ENCODE measurements around the gene APOO. TPM values are rescaled to one million over a fixed set of nuclear protein-coding genes. Genes with fewer than 3 reads are reported as not detected.

Gene APOO
- total and polyA plus RNA-seq, 2 experiments from 2014 or later: 7.3 to 20.2 TPM

DNA sequence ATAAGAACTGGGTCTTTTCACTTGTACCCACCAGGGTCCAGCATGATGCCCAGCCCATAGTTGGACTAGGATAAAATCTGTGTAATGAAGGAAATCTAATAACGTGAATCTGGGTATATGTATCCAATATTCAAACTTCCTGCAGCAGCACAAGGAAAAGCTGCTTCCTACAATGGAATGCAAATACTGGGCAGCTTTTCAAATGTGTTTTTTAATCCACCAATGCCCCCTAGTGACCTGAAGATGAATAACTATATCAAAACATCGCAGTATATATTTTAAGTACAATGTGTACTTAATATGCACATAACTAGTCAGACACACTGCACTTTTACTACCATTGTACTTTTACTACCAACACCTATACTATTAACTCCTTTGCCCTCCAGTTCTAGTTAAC lies 5.3 kb downstream of the APOO start:
- in situ Hi-C loops (cut with MboI): loop anchor here (10.0 kb wide), 2 partner anchors 118 to 208 kb away; partner anchors contain the start of gene SAT1
- 0 to 4% methylated on average over 2 of the region's 2 CpGs for WGBS, 2 experiments (ENCODE audit: low coverage in 1 of 2, low lambda C conversion rate in 2 of 2, missing lambda C conversion rate in 2 of 2)
- Histone ChIP-seq H3K4me1 (ENCODE audit: insufficient read depth) (peaks cover 47% of the 10 kb centered on the region), H3K36me3 (ENCODE audit: low read depth) (no peaks in the 10 kb centered on the region), H3K9me2 (ENCODE audit: insufficient read depth) (no peaks in the 10 kb centered on the region), H2AFZ (0 out of 2 replicates have a peak overlapping the region, but pooled peaks have one; percentile 41), H3K4me3 (peak overlapping the region; percentile 45; the same call in 1 of the 2 replicates), H3K79me2 (ENCODE audit: insufficient read depth) (peaks cover 9% of the 10 kb centered on the region; the same call in 1 of the 2 replicates), H3K27ac (peak overlapping the region; percentile 82), H3K9ac (peak overlapping the region; percentile 42), H4K20me1 (ENCODE audit: insufficient read depth) (no peaks in the 10 kb centered on the region), H3K4me2 (ENCODE audit: unreplicated experiment) (peak overlapping the region; percentile 83), H3K27me3 (replicated peaks; ENCODE audit: insufficient read depth) (no peaks in the 10 kb centered on the region), H3K9me3 (ENCODE audit: low read depth) (no peaks in the 10 kb centered on the region), H3F3A (ENCODE audit: insufficient read depth) (peaks cover 31% of the 10 kb centered on the region)
- TF ChIP-seq EZH2 (IDR thresholded peaks at IDR 0.05; ENCODE audit: insufficient read depth, poor library complexity, severe bottlenecking) (no peak), EZH2phosphoT487 (IDR thresholded peaks at IDR 0.05; ENCODE audit: insufficient read depth, low read depth) (no peak)
- DNase-seq: peak; percentile 72

DNA sequence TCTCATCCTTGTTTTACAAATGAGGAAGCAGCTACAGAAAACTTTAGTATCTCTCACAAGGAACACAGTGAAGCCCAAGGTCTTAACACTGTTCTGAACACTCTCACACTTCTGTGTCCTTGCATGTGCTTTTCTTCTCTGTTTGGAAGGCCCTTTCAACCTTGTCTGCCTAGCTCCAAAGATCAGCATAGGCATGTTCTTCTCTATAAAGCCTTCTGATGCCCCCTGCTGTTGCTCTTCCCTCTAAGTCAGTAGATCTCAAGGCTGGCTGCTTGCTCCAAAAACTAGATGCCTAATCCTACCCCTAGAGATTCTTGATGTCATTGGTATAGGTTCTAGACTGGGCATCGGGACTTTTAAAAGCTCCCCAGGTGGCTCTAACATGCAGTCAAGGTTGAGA lies 5.9 kb downstream of the APOO start:
- in situ Hi-C loops (cut with MboI): loop anchor here (10.0 kb wide), 2 partner anchors 117 to 207 kb away; partner anchors contain the start of gene SAT1
- Histone ChIP-seq H3K4me3 (peak overlapping the region; percentile 45; the same call in 1 of the 2 replicates), H3K4me1 (ENCODE audit: insufficient read depth) (peaks cover 52% of the 10 kb centered on the region)

DNA sequence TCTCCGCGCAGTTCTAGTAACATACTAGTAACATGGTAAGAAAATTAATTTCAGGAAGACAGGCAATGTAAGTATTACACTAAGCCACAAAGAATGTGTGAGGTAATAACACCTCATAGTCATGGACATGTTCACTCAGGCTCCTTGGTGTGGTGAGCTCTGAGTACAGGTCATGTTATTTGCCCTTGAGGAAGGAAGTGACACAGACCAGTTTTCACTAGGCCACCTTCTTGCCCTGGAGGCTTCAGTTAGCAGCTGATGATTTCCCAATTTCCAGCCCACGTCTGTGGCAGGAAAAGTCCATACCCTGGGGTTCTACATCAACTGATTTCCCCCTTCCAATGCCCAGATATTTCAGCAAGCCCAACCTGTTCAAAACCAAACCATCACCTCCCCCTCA lies 6.7 kb downstream of the APOO start:
- Histone ChIP-seq H3F3A (ENCODE audit: insufficient read depth) (peaks cover 38% of the 10 kb centered on the region), H3K4me2 (ENCODE audit: unreplicated experiment) (peak overlapping the region; percentile 23), H3K27me3 (replicated peaks; ENCODE audit: insufficient read depth) (no peaks in the 10 kb centered on the region), H3K79me2 (ENCODE audit: insufficient read depth) (peaks cover 9% of the 10 kb centered on the region; the same call in 1 of the 2 replicates), H3K36me3 (ENCODE audit: low read depth) (no peaks in the 10 kb centered on the region), H3K4me1 (ENCODE audit: insufficient read depth) (peaks cover 49% of the 10 kb centered on the region), H4K20me1 (ENCODE audit: insufficient read depth) (no peaks in the 10 kb centered on the region), H2AFZ (no peak overlapping the region), H3K9ac (peak overlapping the region; percentile 56), H3K9me3 (ENCODE audit: low read depth) (no peaks in the 10 kb centered on the region), H3K9me2 (ENCODE audit: insufficient read depth) (no peaks in the 10 kb centered on the region), H3K27ac (peak overlapping the region; percentile 82), H3K4me3 (no peak overlapping the region)
- in situ Hi-C loops (cut with MboI): loop anchor here (10.0 kb wide), 2 partner anchors 116 to 206 kb away; partner anchors contain the start of gene SAT1
- 37 to 41% methylated on average over 3 of the region's 3 CpGs for WGBS, 2 experiments (ENCODE audit: low coverage in 1 of 2, low lambda C conversion rate in 2 of 2, missing lambda C conversion rate in 2 of 2)
- peak; percentile 84 for DNase-seq
- TF ChIP-seq EZH2phosphoT487 (IDR thresholded peaks at IDR 0.05; ENCODE audit: insufficient read depth, low read depth) (no peak), EZH2 (IDR thresholded peaks at IDR 0.05; ENCODE audit: insufficient read depth, poor library complexity, severe bottlenecking) (no peak)

More for the DNA sequence above, 5.9 kb downstream of the APOO start:
- Histone ChIP-seq H3K27me3 (replicated peaks; ENCODE audit: insufficient read depth) (no peaks in the 10 kb centered on the region), H3K79me2 (ENCODE audit: insufficient read depth) (peaks cover 9% of the 10 kb centered on the region; the same call in 1 of the 2 replicates), H3K27ac (peak overlapping the region; percentile 82), H3K36me3 (ENCODE audit: low read depth) (no peaks in the 10 kb centered on the region), H3F3A (ENCODE audit: insufficient read depth) (peaks cover 38% of the 10 kb centered on the region), H3K9ac (peak overlapping the region; percentile 56), H3K9me2 (ENCODE audit: insufficient read depth) (no peaks in the 10 kb centered on the region), H3K9me3 (ENCODE audit: low read depth) (no peaks in the 10 kb centered on the region), H3K4me2 (ENCODE audit: unreplicated experiment) (peak overlapping the region; percentile 83), H2AFZ (no peak overlapping the region), H4K20me1 (ENCODE audit: insufficient read depth) (no peaks in the 10 kb centered on the region)
- TF ChIP-seq EZH2 (IDR thresholded peaks at IDR 0.05; ENCODE audit: insufficient read depth, poor library complexity, severe bottlenecking) (no peak), EZH2phosphoT487 (IDR thresholded peaks at IDR 0.05; ENCODE audit: insufficient read depth, low read depth) (no peak)
- peak; percentile 84 for DNase-seq
- WGBS, 2 experiments (ENCODE audit: low coverage in 1 of 2, low lambda C conversion rate in 2 of 2, missing lambda C conversion rate in 2 of 2): 0% methylated on average over 1 of the region's 1 CpG

DNA sequence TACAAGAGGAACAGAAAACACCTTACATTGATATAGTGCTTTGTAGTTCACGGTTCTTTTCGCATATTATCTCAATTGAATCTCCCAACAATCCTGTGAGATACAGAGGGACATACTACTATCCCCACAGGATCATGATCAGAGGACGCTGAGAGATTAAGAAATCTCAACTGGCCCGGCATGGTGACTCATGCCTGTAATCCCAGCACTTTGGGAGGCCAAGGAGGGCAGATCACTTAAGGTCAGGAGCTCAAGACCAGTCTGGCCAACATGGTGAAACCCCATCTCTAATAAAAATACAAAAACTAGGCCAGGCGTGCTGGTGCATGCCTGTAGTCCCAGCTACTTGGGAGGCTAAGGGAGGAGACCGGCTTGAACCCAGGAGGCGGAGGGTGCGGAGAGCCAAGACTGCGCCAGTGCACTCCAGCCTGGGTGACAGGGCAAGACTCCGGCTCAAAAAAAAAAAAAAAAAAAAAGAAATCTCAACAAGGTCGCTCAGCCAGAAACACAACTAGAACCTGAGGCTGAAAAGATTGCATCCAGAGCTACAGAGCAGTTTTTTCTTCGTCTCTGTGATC lies 7.4 kb downstream of the APOO start:
- Histone ChIP-seq H3K4me3 (no peak overlapping the region), H3K27me3 (replicated peaks; ENCODE audit: insufficient read depth) (no peaks in the 10 kb centered on the region), H3K9me3 (ENCODE audit: low read depth) (no peaks in the 10 kb centered on the region), H3K4me1 (ENCODE audit: insufficient read depth) (peaks cover 49% of the 10 kb centered on the region), H3F3A (ENCODE audit: insufficient read depth) (peaks cover 38% of the 10 kb centered on the region), H3K4me2 (ENCODE audit: unreplicated experiment) (peak overlapping the region; percentile 23), H4K20me1 (ENCODE audit: insufficient read depth) (no peaks in the 10 kb centered on the region), H3K27ac (peak overlapping the region; percentile 82), H3K9ac (peak overlapping the region; percentile 56), H3K9me2 (ENCODE audit: insufficient read depth) (no peaks in the 10 kb centered on the region), H3K79me2 (ENCODE audit: insufficient read depth) (peaks cover 9% of the 10 kb centered on the region; the same call in 1 of the 2 replicates), H3K36me3 (ENCODE audit: low read depth) (no peaks in the 10 kb centered on the region), H2AFZ (no peak overlapping the region)
- DNase-seq: peak; percentile 39
- in situ Hi-C loops (cut with MboI): loop anchor here (10.0 kb wide), 2 partner anchors 116 to 206 kb away; partner anchors contain the start of gene SAT1
- WGBS, 2 experiments (ENCODE audit: low coverage in 1 of 2, low lambda C conversion rate in 2 of 2, missing lambda C conversion rate in 2 of 2): 67 to 74% methylated on average over 11 to 12 of the region's 12 CpGs
- TF ChIP-seq EZH2 (IDR thresholded peaks at IDR 0.05; ENCODE audit: insufficient read depth, poor library complexity, severe bottlenecking) (no peak), EZH2phosphoT487 (IDR thresholded peaks at IDR 0.05; ENCODE audit: insufficient read depth, low read depth) (no peak)

All from GM23248 (cell line).